K562 (cell line): ENCODE results near the gene TLR8. TPM values are rescaled to one million over a fixed set of nuclear protein-coding genes. Genes with fewer than 3 reads are reported as not detected.

ENCODE experiments used
- ATAC-seq: fragments of 200-7000 bp; cut with Tn5 transposase; 3 replicates; pipeline ENCODE4 v1.9.1; 2020; ENCODE audit warnings: moderate library complexity
- BruUV-seq: library from RNA; stranded (reverse); fragments of 400-500 nt; replicated peaks from 2 replicates; lab custom pipeline; 2021; lab: Mats Ljungman, UMichigan
- CTCF ChIA-PET: fragments of 300-600 bp; formaldehyde crosslinking; extraction: SDS; loops from one replicate; lab custom pipeline; 2021; ENCODE audit warnings: low intra/inter-chr PET ratio; lab: Yijun Ruan, JAX
- POLR2A ChIA-PET: fragments of 300-600, 350-650 bp; sonication (Branson Sonifier 250); formaldehyde crosslinking; extraction: SDS; loops from one replicate; lab custom pipeline; 2021; ENCODE audit warnings: antibody characterized with exemption, inconsistent platforms; lab: Yijun Ruan, JAX
- DNase-seq, 4 experiments: peaks; one replicate each; pipeline versions ENCODE4 v3.0.0 to v3.0.0-alpha.2; 2011 to 2018; ENCODE audit warnings: low spot score in 3 of 4, mixed read lengths in 3 of 4; ENCODE audit errors: extremely low read depth in 1 of 4
- FAIRE-seq: peaks from 2 replicates; lab custom pipeline; 2011; peaks lifted over from hg19 to GRCh38; lab: Jason Lieb, UNC
- H2AFZ ChIP-seq: 2 replicates; pipeline ENCODE4 v1.6.0; 2011; ENCODE audit warnings: low read depth, low read length, control low read depth, inconsistent platforms
- H3K27ac ChIP-seq: fragments of 200-600 bp; 3 replicates; pipeline ENCODE4 v1.8.0; 2011; ENCODE audit warnings: low read depth, mild to moderate bottlenecking, control low read depth, inconsistent platforms, low read length, moderate library complexity, mixed read lengths; ENCODE audit errors: extremely low read depth
- H3K27me3 ChIP-seq, 2 experiments: fragments of 300-600 bp in 1 of 2; 2 replicates in 1 of 2; 3 replicates in 1 of 2; pipeline versions ENCODE4 v1.6.0 to v1.8.0; 2011; ENCODE audit warnings: inconsistent platforms in 2 of 2, low read length in 2 of 2, mild to moderate bottlenecking in 1 of 2, mixed read lengths in 1 of 2, moderate library complexity in 1 of 2; ENCODE audit not compliant: control insufficient read depth in 2 of 2, insufficient read depth in 2 of 2
- H3K36me3 ChIP-seq: fragments of 300-600 bp; 3 replicates; pipeline ENCODE4 v1.8.0; 2011; ENCODE audit warnings: mild to moderate bottlenecking, low read length, inconsistent platforms; ENCODE audit not compliant: control insufficient read depth, insufficient read depth
- H3K4me1 ChIP-seq, 2 experiments: fragments of 200-600 bp in 1 of 2; replicated peaks in 1 of 2; 2 replicates in 1 of 2; 3 replicates in 1 of 2; pipeline versions ENCODE4 v1.5.1 to v1.8.0; 2011; ENCODE audit warnings: inconsistent platforms in 2 of 2, low read length in 2 of 2, mild to moderate bottlenecking in 1 of 2, mixed read lengths in 1 of 2, moderate library complexity in 1 of 2; ENCODE audit not compliant: control insufficient read depth in 2 of 2, insufficient read depth in 2 of 2
- H3K4me2 ChIP-seq: 2 replicates; pipeline ENCODE4 v1.6.1; 2011; ENCODE audit warnings: low read length, control low read depth, inconsistent platforms, mixed read lengths; ENCODE audit not compliant: insufficient read depth
- H3K4me3 ChIP-seq: fragments of 200-600 bp; sonication (generic), shearing (Covaris generic); 2 replicates; pipeline ENCODE4 v1.5.1; 2016; ENCODE audit warnings: control low read depth, inconsistent platforms
- H3K79me2 ChIP-seq: fragments of 200-600 bp; 3 replicates; pipeline ENCODE4 v1.8.0; 2011; ENCODE audit warnings: low read length, inconsistent platforms; ENCODE audit not compliant: control insufficient read depth, insufficient read depth
- H3K9ac ChIP-seq, 2 experiments: 2 replicates each; pipeline versions ENCODE4 v1.6.0 to v1.6.1; 2011; ENCODE audit warnings: low read depth in 2 of 2, low read length in 2 of 2, control low read depth in 1 of 2, inconsistent platforms in 1 of 2, mild to moderate bottlenecking in 1 of 2, mixed read lengths in 1 of 2; ENCODE audit not compliant: insufficient read depth in 1 of 2
- H3K9me1 ChIP-seq: one replicate; pipeline ENCODE4 v1.6.0; 2011; ENCODE audit warnings: inconsistent platforms, mild to moderate bottlenecking, low read length, moderate library complexity; ENCODE audit not compliant: control insufficient read depth, insufficient read depth
- H3K9me3 ChIP-seq: replicated peaks from 2 replicates; pipeline ENCODE4 v1.5.1; 2011; ENCODE audit warnings: low read depth, low read length, inconsistent platforms; ENCODE audit not compliant: control insufficient read depth, insufficient read depth
- H4K20me1 ChIP-seq: replicated peaks from 2 replicates; pipeline ENCODE4 v1.6.1; 2011; ENCODE audit warnings: low read length, inconsistent platforms, mixed read lengths; ENCODE audit not compliant: control insufficient read depth, insufficient read depth
- HLTF ChIP-seq: fragments of 450-650 bp; IDR thresholded peaks from 2 replicates; pipeline ENCODE4 v1.6.1; 2016
- JUND ChIP-seq, 2 experiments: IDR thresholded peaks; 2 replicates in 1 of 2; 3 replicates in 1 of 2; pipeline ENCODE4 v1.6.1; 2011; ENCODE audit warnings: borderline replicate concordance in 2 of 2, low read depth in 2 of 2, low read length in 2 of 2, improper control_type of control experiment in 1 of 2, missing biosample characterization in 1 of 2, missing genetic modification characterization in 1 of 2, missing genetic modification reagents in 1 of 2
- MAFK ChIP-seq: IDR thresholded peaks from 2 replicates; pipeline ENCODE4 v1.6.1; 2011; ENCODE audit warnings: low read length, improper control_type of control experiment
- NR4A1 ChIP-seq, 2 experiments: fragments of 250-450 bp in 1 of 2; fragments of 450-650 bp in 1 of 2; sonication (Bioruptor Pico) in 1 of 2; IDR thresholded peaks; 2 replicates each; pipeline versions ENCODE4 v1.4.0 to v1.6.1; 2016 to 2020; ENCODE audit warnings: mild to moderate bottlenecking in 2 of 2, missing compliant biosample characterization in 1 of 2, missing genetic modification characterization in 1 of 2, moderate library complexity in 1 of 2
- SETDB1 ChIP-seq: IDR thresholded peaks from one replicate; pipeline ENCODE4 v1.6.1; 2012; ENCODE audit warnings: low read length, control low read depth, inconsistent platforms
- SMC3 ChIP-seq: conservative IDR thresholded peaks from 2 replicates; pipeline ENCODE4 v1.6.1; 2011; ENCODE audit warnings: low read depth, low read length, improper control_type of control experiment; ENCODE audit not compliant: insufficient read depth
- SRSF9 ChIP-seq: fragments of 200-400 bp; formaldehyde crosslinking; IDR thresholded peaks from 2 replicates; pipeline ENCODE4 v1.6.1; 2017; ENCODE audit warnings: low read depth, low read length, borderline replicate concordance
- TEAD2 ChIP-seq: fragments of 450-650 bp; IDR thresholded peaks from 2 replicates; pipeline ENCODE4 v1.6.1; 2016; ENCODE audit warnings: missing genetic modification characterization, control low read depth, missing compliant biosample characterization
- THRB ChIP-seq: fragments of 450-650 bp; formaldehyde crosslinking; conservative IDR thresholded peaks from 2 replicates; pipeline ENCODE4 v1.4.0; 2022; ENCODE audit warnings: mild to moderate bottlenecking, missing genetic modification characterization
- ZNF212 ChIP-seq: fragments of 450-650 bp; formaldehyde crosslinking; IDR thresholded peaks from 2 replicates; pipeline ENCODE4 v1.4.0; 2020; ENCODE audit warnings: mild to moderate bottlenecking
- ZNF75A ChIP-seq: fragments of 450-650 bp; formaldehyde crosslinking; IDR thresholded peaks from 2 replicates; pipeline ENCODE4 v1.4.0; 2020; ENCODE audit warnings: mild to moderate bottlenecking
- WGBS: fragments of 100-300 bp; shearing (Covaris generic); methylation state at CpG from one replicate; pipeline ENCODE4 v1.1.6; 2016; ENCODE audit warnings: low coverage, mixed read lengths; ENCODE audit not compliant: insufficient coverage; ENCODE audit errors: missing lambda C conversion rate; 5-methylcytosine and 5-hydroxymethylcytosine counted together
- in situ Hi-C: fragments of 300-500 bp; cut with MboI; formaldehyde crosslinking; loops from 4 replicates; pipeline ENCODE4 v1.15.0; 2018; ENCODE audit warnings: inconsistent platforms, mixed read lengths
- intact Hi-C: fragments of 100-400 bp; cut with micrococcal nuclease; formaldehyde crosslinking; loops from 2 replicates; pipeline ENCODE4 v1.14.2; 2022
- polyA plus RNA-seq, 8 experiments: library from polyadenylated mRNA; depleted of rRNA in 4 of 8; stranded (reverse) in 5 of 8; unstranded in 3 of 8; fragments of >200 nt; fragmentation: Nextera tagmentation in 2 of 8; fragmentation: Illumina TruSeq in 1 of 8; extraction: Ambion mirVana in 2 of 8; extraction: Trizol in 1 of 8; gene quantifications; 2 replicates each; pipeline versions ENCODE4 v1.2.1 to v1.2.3, GENCODE V29; 2011 to 2014; ENCODE audit warnings: inconsistent platforms in 1 of 8, missing spikeins in 1 of 8
- total RNA-seq, 7 experiments: library from RNA; depleted of rRNA in 6 of 7; stranded (reverse); fragments of >200 nt in 6 of 7; fragmentation: Illumina TruSeq in 2 of 7; extraction: Trizol in 2 of 7; gene quantifications; 2 replicates each; pipeline versions ENCODE4 v1.2.1 to v1.2.3, GENCODE V29; 2011 to 2021; ENCODE audit warnings: low replicate concordance in 1 of 7
- TF ChIP-seq, protein P1 (sequence below): fragments of 450-650 bp; IDR thresholded peaks from 2 replicates; pipeline ENCODE4 v1.6.1; 2017; ENCODE audit warnings: mild to moderate bottlenecking, moderate library complexity
- TF ChIP-seq, protein P2 (sequence below): fragments of 250-450 bp; sonication (Bioruptor Pico); IDR thresholded peaks from 2 replicates; pipeline ENCODE4 v1.5.0; 2020; ENCODE audit warnings: mild to moderate bottlenecking, borderline replicate concordance
- TF ChIP-seq, protein P3 (sequence below): IDR thresholded peaks from 2 replicates; pipeline ENCODE4 v1.6.1; 2014; ENCODE audit warnings: antibody characterized with exemption

TLR8 gene
- total and polyA plus RNA-seq, 9 of the 15 experiments (the other 6 are each of a cell fraction or from before 2014, with no cell fraction given) = not detected

DNA sequence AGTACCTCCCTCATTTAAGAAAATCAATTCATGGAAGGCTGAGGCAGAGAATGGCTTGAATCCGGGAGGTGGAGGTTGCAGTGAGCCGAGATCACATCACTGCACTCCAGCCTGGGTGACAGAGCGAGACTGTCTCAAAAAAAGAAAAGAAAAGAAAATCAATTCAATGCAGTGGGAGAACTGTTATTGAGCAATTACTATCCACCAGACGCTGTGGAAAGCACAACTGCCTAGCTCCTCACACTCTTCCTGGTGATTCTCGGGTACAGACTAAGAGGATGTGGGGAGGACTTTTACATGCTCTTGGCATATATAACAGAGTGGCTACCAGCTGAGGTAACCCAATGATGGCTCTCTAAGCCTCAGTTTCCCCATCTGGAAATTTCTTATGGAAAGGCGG, 65.8 kb downstream of the TLR8 start:
- no peaks in the 10 kb centered on the region for H3K27me3 ChIP-seq
- DNase-seq (no peak), ATAC-seq (no peak), FAIRE-seq (no peak)
- H3K9me1 ChIP-seq = no peaks in the 10 kb centered on the region
- no TSS peak for BruUV-seq
- POLR2A ChIA-PET = no interaction called here
- in situ Hi-C loops = loop anchor here (25.0 kb wide), 1 partner anchor 690 kb away; the partner anchor contains the start of gene TCEANC
- H3K36me3 ChIP-seq = peaks cover 4% of the 10 kb centered on the region; the same call in 2 of the 3 replicates
- H2AFZ ChIP-seq = no peak overlapping the region
- intact Hi-C loops = loop anchor here (5.0 kb wide), 1 partner anchor 515 kb away; no protein-coding TSS in a partner anchor
- peaks cover 32% of the 10 kb centered on the region for H3K79me2 ChIP-seq
- H4K20me1 ChIP-seq = peaks cover 6% of the 10 kb centered on the region; the same call in 1 of the 2 replicates
- CTCF ChIA-PET = no interaction called here
- TF ChIP-seq SETDB1 = no peak
- TF ChIP-seq SMC3 = no peak
- TF ChIP-seq HLTF = no peak
- TF ChIP-seq JUND (IDR thresholded peaks at IDR 0.05; ENCODE audit: borderline replicate concordance, low read depth, low read length) = no peak
- TF ChIP-seq JUND (tag; IDR thresholded peaks at IDR 0.05; ENCODE audit: borderline replicate concordance, low read depth, low read length) = no peak
- TF ChIP-seq, protein P1, sequence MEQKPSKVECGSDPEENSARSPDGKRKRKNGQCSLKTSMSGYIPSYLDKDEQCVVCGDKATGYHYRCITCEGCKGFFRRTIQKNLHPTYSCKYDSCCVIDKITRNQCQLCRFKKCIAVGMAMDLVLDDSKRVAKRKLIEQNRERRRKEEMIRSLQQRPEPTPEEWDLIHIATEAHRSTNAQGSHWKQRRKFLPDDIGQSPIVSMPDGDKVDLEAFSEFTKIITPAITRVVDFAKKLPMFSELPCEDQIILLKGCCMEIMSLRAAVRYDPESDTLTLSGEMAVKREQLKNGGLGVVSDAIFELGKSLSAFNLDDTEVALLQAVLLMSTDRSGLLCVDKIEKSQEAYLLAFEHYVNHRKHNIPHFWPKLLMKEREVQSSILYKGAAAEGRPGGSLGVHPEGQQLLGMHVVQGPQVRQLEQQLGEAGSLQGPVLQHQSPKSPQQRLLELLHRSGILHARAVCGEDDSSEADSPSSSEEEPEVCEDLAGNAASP = no peak
- no peak for TF ChIP-seq TEAD2 (tag)
- TF ChIP-seq THRB = no peak
- no peak for TF ChIP-seq NR4A1 (CRISPR knock-in tag; IDR thresholded peaks at IDR 0.05)
- TF ChIP-seq NR4A1 (tag; IDR thresholded peaks at IDR 0.05) = no peak
- TF ChIP-seq ZNF75A (CRISPR knock-in tag) = no peak
- TF ChIP-seq SRSF9 = no peak
- TF ChIP-seq, protein P2, sequence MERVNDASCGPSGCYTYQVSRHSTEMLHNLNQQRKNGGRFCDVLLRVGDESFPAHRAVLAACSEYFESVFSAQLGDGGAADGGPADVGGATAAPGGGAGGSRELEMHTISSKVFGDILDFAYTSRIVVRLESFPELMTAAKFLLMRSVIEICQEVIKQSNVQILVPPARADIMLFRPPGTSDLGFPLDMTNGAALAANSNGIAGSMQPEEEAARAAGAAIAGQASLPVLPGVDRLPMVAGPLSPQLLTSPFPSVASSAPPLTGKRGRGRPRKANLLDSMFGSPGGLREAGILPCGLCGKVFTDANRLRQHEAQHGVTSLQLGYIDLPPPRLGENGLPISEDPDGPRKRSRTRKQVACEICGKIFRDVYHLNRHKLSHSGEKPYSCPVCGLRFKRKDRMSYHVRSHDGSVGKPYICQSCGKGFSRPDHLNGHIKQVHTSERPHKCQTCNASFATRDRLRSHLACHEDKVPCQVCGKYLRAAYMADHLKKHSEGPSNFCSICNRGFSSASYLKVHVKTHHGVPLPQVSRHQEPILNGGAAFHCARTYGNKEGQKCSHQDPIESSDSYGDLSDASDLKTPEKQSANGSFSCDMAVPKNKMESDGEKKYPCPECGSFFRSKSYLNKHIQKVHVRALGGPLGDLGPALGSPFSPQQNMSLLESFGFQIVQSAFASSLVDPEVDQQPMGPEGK (CRISPR knock-in tag) = no peak
- TF ChIP-seq MAFK = no peak
- TF ChIP-seq, protein P3, sequence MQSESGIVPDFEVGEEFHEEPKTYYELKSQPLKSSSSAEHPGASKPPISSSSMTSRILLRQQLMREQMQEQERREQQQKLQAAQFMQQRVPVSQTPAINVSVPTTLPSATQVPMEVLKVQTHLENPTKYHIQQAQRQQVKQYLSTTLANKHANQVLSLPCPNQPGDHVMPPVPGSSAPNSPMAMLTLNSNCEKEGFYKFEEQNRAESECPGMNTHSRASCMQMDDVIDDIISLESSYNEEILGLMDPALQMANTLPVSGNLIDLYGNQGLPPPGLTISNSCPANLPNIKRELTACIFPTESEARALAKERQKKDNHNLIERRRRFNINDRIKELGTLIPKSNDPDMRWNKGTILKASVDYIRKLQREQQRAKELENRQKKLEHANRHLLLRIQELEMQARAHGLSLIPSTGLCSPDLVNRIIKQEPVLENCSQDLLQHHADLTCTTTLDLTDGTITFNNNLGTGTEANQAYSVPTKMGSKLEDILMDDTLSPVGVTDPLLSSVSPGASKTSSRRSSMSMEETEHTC = no peak
- no peak for TF ChIP-seq ZNF212 (CRISPR knock-in tag)
- H3K9ac ChIP-seq = no peak overlapping the region
- no peak overlapping the region for H3K27ac ChIP-seq
- H3K4me3 ChIP-seq = no peak overlapping the region
- 80% methylated on average over 5 of the region's 6 CpGs for WGBS
- H3K4me1 ChIP-seq = peaks cover 15 to 34% of the 10 kb centered on the region in 2 experiments; a peak in 4 of 5 replicates
- no peaks in the 10 kb centered on the region for H3K9me3 ChIP-seq
- no peak overlapping the region for H3K4me2 ChIP-seq
